OCI-LY7 (cell line): ENCODE measurements around the gene PEX11A. TPM values are rescaled to one million over a fixed set of nuclear protein-coding genes. Genes with fewer than 3 reads are reported as not detected.

Experiments used
- BruUV-seq: library from RNA; stranded (reverse); fragments of 400-500 nt; replicated peaks from 2 replicates; lab custom pipeline; 2021; lab: Mats Ljungman, UMichigan
- CTCF ChIA-PET: fragments of 300-600 bp; sonication (Branson Sonifier 250); formaldehyde crosslinking; loops from one replicate; lab custom pipeline; 2022; ENCODE audit warnings: antibody characterized with exemption; ENCODE audit not compliant: unreplicated experiment; lab: Charles Lee
- POLR2A ChIA-PET: fragments of 300-600 bp; sonication (Branson Sonifier 250); formaldehyde crosslinking; loops from one replicate; lab custom pipeline; 2022; ENCODE audit warnings: antibody characterized with exemption; lab: Charles Lee
- DNase-seq: peaks from one replicate; pipeline ENCODE4 v3.0.0-alpha.2; 2015; ENCODE audit warnings: low spot score
- H2AFZ ChIP-seq: fragments of 200-600 bp; sonication (generic), shearing (Covaris generic); 2 replicates; pipeline ENCODE4 v1.6.1; 2014; ENCODE audit warnings: mild to moderate bottlenecking, antibody characterized with exemption, low read length, moderate library complexity
- H3K27ac ChIP-seq: fragments of 200-600 bp; sonication (generic); 2 replicates; pipeline ENCODE4 v1.5.1; 2014; ENCODE audit warnings: mixed run types, low read depth, mild to moderate bottlenecking, moderate library complexity, low read length, inconsistent platforms; ENCODE audit not compliant: poor library complexity, severe bottlenecking
- H3K36me3 ChIP-seq: fragments of 200-600 bp; sonication (generic); 2 replicates; pipeline ENCODE4 v1.6.1; 2014; ENCODE audit warnings: mild to moderate bottlenecking, antibody characterized with exemption, low read length, moderate library complexity, mixed read lengths; ENCODE audit not compliant: insufficient read depth
- H3K4me1 ChIP-seq: fragments of 200-600 bp; sonication (generic); 2 replicates; pipeline ENCODE4 v1.5.1; 2014; ENCODE audit warnings: mild to moderate bottlenecking, low read length; ENCODE audit not compliant: insufficient read depth, poor library complexity, severe bottlenecking
- H3K4me2 ChIP-seq: fragments of 200-600 bp; sonication (generic); 2 replicates; pipeline ENCODE4 v1.6.1; 2014; ENCODE audit warnings: mild to moderate bottlenecking, low read length
- H3K4me3 ChIP-seq: fragments of 200-600 bp; sonication (generic); 2 replicates; pipeline ENCODE4 v1.5.1; 2014; ENCODE audit warnings: mild to moderate bottlenecking, low read depth, low read length; ENCODE audit not compliant: poor library complexity, severe bottlenecking
- H3K79me2 ChIP-seq: fragments of 200-600 bp; sonication (generic); 2 replicates; pipeline ENCODE4 v1.6.1; 2016; ENCODE audit warnings: low read depth, mild to moderate bottlenecking, low read length, moderate library complexity, mixed read lengths; ENCODE audit not compliant: insufficient read depth
- H3K9me2 ChIP-seq: fragments of 200-600 bp; sonication (generic); 2 replicates; pipeline ENCODE4 v1.6.1; 2016; ENCODE audit warnings: mild to moderate bottlenecking, low read length, mixed read lengths; ENCODE audit not compliant: insufficient read depth
- H3K9me3 ChIP-seq: fragments of 200-600 bp; sonication (generic); 2 replicates; pipeline ENCODE4 v1.6.1; 2014; ENCODE audit warnings: mild to moderate bottlenecking, mixed run types, low read length, mixed read lengths
- H4K20me1 ChIP-seq: fragments of 200-600 bp; sonication (generic); 2 replicates; pipeline ENCODE4 v1.6.1; 2014; ENCODE audit warnings: mild to moderate bottlenecking, antibody characterized with exemption, low read length, moderate library complexity, mixed read lengths; ENCODE audit not compliant: insufficient read depth
- CTCF ChIP-seq: fragments of 200-600 bp; sonication (generic); conservative IDR thresholded peaks from 2 replicates; pipeline ENCODE4 v1.5.1; 2014; ENCODE audit warnings: mild to moderate bottlenecking, antibody characterized with exemption, low read length, moderate library complexity, mixed read lengths
- EZH2phosphoT487 ChIP-seq: fragments of 200-600 bp; sonication (generic); IDR thresholded peaks from 2 replicates; pipeline ENCODE4 v1.6.1; 2018; ENCODE audit warnings: low read depth, borderline replicate concordance, mild to moderate bottlenecking, mixed run types, antibody characterized with exemption, low read length, moderate library complexity, mixed read lengths
- intact Hi-C: fragments of 100-400 bp; cut with micrococcal nuclease; formaldehyde crosslinking; loops from one replicate; pipeline ENCODE4 v1.10.0; 2022; ENCODE audit not compliant: unreplicated experiment
- total RNA-seq, 2 experiments: library from RNA; depleted of rRNA in 1 of 2; stranded (reverse); fragments of >200 nt in 1 of 2; shearing (Covaris generic) in 1 of 2; gene quantifications; 2 replicates each; pipeline ENCODE4 v1.2.3, GENCODE V29; 2014 to 2022

Gene PEX11A
- total RNA-seq, 2 experiments from 2014 or later, result 2.0 to 2.8 TPM

GRCh38 chr15:89723031-89723430 lies 32.5 kb upstream of the PEX11A start:
- Histone ChIP-seq H3K79me2 (no peaks in the 10 kb centered on the region), H4K20me1 (no peaks in the 10 kb centered on the region), H2AFZ (no peak overlapping the region), H3K4me3 (no peak overlapping the region), H3K9me2 (no peaks in the 10 kb centered on the region), H3K36me3 (no peaks in the 10 kb centered on the region), H3K4me1 (no peaks in the 10 kb centered on the region), H3K27ac (no peak overlapping the region), H3K9me3 (peaks cover 11% of the 10 kb centered on the region), H3K4me2 (no peak overlapping the region)
- ChIA-PET CTCF (no interaction called here), POLR2A (no interaction called here)
- no peak for DNase-seq
- TF ChIP-seq CTCF, result no peak
- no peak for TF ChIP-seq EZH2phosphoT487
- BruUV-seq, result no TSS peak
- intact Hi-C loops, result no loop called here

GRCh38 chr15:89714775-89715174 lies 24.2 kb upstream of the PEX11A start:
- H3K4me1 ChIP-seq, result no peaks in the 10 kb centered on the region
- no peak overlapping the region for H2AFZ ChIP-seq
- H3K79me2 ChIP-seq, result no peaks in the 10 kb centered on the region
- no peak overlapping the region for H3K4me2 ChIP-seq
- intact Hi-C loops, result no loop called here
- no peaks in the 10 kb centered on the region for H3K9me2 ChIP-seq
- no peak overlapping the region for H3K4me3 ChIP-seq
- ChIA-PET CTCF (no interaction called here), POLR2A (no interaction called here)
- no peaks in the 10 kb centered on the region for H3K9me3 ChIP-seq
- no peak for DNase-seq
- no peaks in the 10 kb centered on the region for H3K36me3 ChIP-seq
- no peaks in the 10 kb centered on the region for H4K20me1 ChIP-seq
- no peak for TF ChIP-seq CTCF
- TF ChIP-seq EZH2phosphoT487, result no peak
- H3K27ac ChIP-seq, result no peak overlapping the region
- no TSS peak for BruUV-seq

- Histone ChIP-seq H3K4me3 (no peak overlapping the region), H3K27ac (no peak overlapping the region), H3K79me2 (no peaks in the 10 kb centered on the region), H3K9me3 (no peaks in the 10 kb centered on the region), H3K9me2 (no peaks in the 10 kb centered on the region), H4K20me1 (no peaks in the 10 kb centered on the region), H3K4me2 (no peak overlapping the region), H3K4me1 (no peaks in the 10 kb centered on the region), H3K36me3 (no peaks in the 10 kb centered on the region), H2AFZ (no peak overlapping the region)
- no TSS peak for BruUV-seq
- TF ChIP-seq CTCF (no peak), EZH2phosphoT487 (no peak)
- intact Hi-C loops, result no loop called here
- DNase-seq, result no peak
- ChIA-PET POLR2A (no interaction called here), CTCF (no interaction called here)
Observed at GRCh38 chr15:89707577-89707976, 17.0 kb upstream of the PEX11A start.
